HFF-Myc (cell line): ENCODE results near the gene UBE2QL1.

Experiments
- DNase-seq: peaks from one replicate; pipeline ENCODE4 v3.0.0-alpha.2; 2011; ENCODE audit warnings: low read depth; ENCODE audit errors: extremely low read depth
- H3K4me3 ChIP-seq: replicated peaks from 2 replicates; pipeline ENCODE4 v1.5.1; 2011; ENCODE audit warnings: low read depth, mild to moderate bottlenecking, control low read depth, low read length
- CTCF ChIP-seq: IDR thresholded peaks from 2 replicates; pipeline ENCODE4 v1.5.1; 2012; ENCODE audit warnings: mild to moderate bottlenecking, low read depth, low read length, control low read depth; ENCODE audit errors: missing control alignments

The UBE2QL1 gene

GRCh38 chr5:6527749-6528455 is 79.2 kb downstream of the UBE2QL1 start:
- H3K4me3 ChIP-seq = no peak overlapping the region
- DNase-seq = no peak
- TF ChIP-seq CTCF = no peak

- DNase-seq = no peak
- TF ChIP-seq CTCF = no peak
- no peak overlapping the region for H3K4me3 ChIP-seq
These were observed 86.9 kb downstream of the UBE2QL1 start for GRCh38 chr5:6535594-6535993.

GRCh38 chr5:6539060-6539459 is 90.4 kb downstream of the UBE2QL1 start:
- DNase-seq = no peak

GRCh38 chr5:6540111-6540827 is 91.6 kb downstream of the UBE2QL1 start:
- DNase-seq = no peak
- H3K4me3 ChIP-seq = no peak overlapping the region
- TF ChIP-seq CTCF = no peak

More at GRCh38 chr5:6539060-6539459, 90.4 kb downstream of the UBE2QL1 start:
- H3K4me3 ChIP-seq = no peak overlapping the region
- TF ChIP-seq CTCF = no peak

GRCh38 chr5:6541256-6542013 is 92.8 kb downstream of the UBE2QL1 start:
- no peak for DNase-seq
- TF ChIP-seq CTCF = no peak

GRCh38 chr5:6542421-6543345 is 94.0 kb downstream of the UBE2QL1 start:
- TF ChIP-seq CTCF = no peak
- no peak overlapping the region for H3K4me3 ChIP-seq
- DNase-seq = no peak

More at GRCh38 chr5:6541256-6542013, 92.8 kb downstream of the UBE2QL1 start:
- H3K4me3 ChIP-seq = no peak overlapping the region
